ENCODE data around the gene BRCA1.
"Not testable (repeated sequence)": the region's sequence is repeated elsewhere in the genome, so short reads cannot be mapped to it uniquely, and the experiment has no call there.

The BRCA1 gene

DNA sequence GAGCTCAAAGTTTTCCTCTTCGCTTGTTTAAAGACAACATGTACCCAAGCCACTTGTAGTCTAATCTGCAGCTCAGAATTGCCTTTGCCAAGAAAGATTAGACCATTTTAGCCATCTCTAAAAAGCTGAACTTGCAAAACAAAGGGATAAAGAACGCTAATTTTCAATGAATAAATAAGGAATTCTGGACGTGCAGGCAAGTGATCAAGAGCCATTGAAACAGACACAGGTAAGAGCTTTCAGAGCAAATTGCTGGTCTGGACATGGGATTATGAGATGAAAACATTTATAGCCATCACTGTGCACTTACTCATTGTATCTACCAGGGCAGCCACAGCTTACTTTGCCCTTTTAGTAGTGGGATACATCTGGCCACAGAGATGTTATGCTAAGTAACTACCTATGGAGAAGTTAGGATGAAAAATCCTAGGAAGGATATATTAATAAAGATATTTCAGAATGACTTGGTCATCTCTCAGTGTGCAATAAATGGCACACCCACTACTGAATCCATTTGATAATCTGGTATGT, 55.7 kb downstream of the BRCA1 start:
- DNase-seq (ENCODE audit: low read depth) = no peak

- no peak for DNase-seq (ENCODE audit: low read depth)
These were observed 56.4 kb downstream of the BRCA1 start for GRCh38 chr17:43068570-43069367.

GRCh38 chr17:43062984-43063638, 62.1 kb downstream of the BRCA1 start:
- no peak for DNase-seq (ENCODE audit: low read depth)

DNA sequence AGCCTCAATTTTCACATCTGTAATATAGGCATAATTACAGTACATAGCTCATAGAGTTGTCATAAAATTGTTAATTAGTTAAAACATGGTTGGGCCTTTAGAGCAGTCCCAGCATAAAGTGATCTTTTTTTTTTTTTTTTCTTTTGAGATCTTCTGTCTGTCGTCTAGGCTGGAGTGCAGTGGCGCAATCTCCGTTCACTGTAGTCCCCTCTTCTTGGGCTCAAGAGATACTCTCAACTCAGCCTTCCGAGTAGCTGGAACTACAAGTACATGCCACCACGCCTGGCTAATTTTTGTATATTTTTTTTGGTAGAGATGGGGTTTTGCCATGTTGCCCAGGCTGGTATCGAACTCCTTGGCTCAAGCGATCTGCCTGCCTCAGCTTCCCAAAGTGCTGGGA, 69.1 kb downstream of the BRCA1 start:
- DNase-seq (ENCODE audit: low read depth) = no peak

- DNase-seq (ENCODE audit: low read depth) = not testable (repeated sequence)
These were observed 72.2 kb downstream of the BRCA1 start for GRCh38 chr17:43053008-43053407.

- DNase-seq (ENCODE audit: low read depth) = no peak
These were observed 73.2 kb downstream of the BRCA1 start for GRCh38 chr17:43051969-43052368.

DNA sequence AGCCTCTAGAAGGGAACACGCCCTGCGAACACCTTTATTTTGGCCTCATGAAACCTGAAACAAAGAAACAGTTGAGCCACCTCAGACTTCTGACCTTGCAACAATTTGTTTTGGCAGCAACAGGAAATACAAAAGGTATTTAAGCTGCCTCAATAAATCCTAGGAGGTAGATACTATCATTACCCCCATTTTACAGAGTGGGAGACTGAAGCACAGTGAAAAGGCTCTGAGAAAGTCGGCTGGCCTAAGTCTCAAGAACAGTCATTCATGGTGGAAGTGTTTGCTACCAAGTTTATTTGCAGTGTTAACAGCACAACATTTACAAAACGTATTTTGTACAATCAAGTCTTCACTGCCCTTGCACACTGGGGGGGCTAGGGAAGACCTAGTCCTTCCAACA, 81.1 kb downstream of the BRCA1 start:
- DNase-seq (ENCODE audit: low read depth) = no peak

GRCh38 chr17:43043307-43043706, 81.9 kb downstream of the BRCA1 start:
- DNase-seq (ENCODE audit: low read depth) = no peak

GRCh38 chr17:43042025-43042628, 83.0 kb downstream of the BRCA1 start:
- DNase-seq (ENCODE audit: low read depth) = no peak

DNA sequence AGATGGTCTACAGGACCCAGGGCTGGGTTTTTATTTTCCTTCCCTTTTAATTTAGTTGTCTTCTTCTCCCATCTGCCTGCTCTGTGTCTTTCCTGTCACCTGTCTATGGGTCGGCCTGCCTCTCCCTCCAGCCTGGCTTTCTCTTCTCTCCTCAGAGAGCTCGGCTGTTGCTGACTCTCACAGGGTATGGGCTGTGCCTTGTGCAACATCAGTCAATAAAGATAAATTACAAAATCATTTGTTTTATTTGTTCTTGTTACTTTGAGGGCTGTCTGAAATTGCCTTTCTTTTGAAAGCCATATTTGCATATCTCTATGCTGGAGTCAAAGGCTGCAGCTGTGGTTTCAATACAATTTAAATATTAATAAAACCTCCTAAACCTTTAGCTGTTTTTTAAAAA, 84.5 kb downstream of the BRCA1 start:
- no peak for DNase-seq (ENCODE audit: low read depth)

GRCh38 chr17:43039646-43040045, 85.5 kb downstream of the BRCA1 start:
- DNase-seq (ENCODE audit: low read depth) = no peak

GRCh38 chr17:43034894-43035293, 90.3 kb downstream of the BRCA1 start:
- no peak for DNase-seq (ENCODE audit: low read depth)

GRCh38 chr17:43033948-43034881, 90.9 kb downstream of the BRCA1 start:
- no peak for DNase-seq (ENCODE audit: low read depth)

GRCh38 chr17:43031666-43032065, 93.5 kb downstream of the BRCA1 start:
- no peak for DNase-seq (ENCODE audit: low read depth)

DNA sequence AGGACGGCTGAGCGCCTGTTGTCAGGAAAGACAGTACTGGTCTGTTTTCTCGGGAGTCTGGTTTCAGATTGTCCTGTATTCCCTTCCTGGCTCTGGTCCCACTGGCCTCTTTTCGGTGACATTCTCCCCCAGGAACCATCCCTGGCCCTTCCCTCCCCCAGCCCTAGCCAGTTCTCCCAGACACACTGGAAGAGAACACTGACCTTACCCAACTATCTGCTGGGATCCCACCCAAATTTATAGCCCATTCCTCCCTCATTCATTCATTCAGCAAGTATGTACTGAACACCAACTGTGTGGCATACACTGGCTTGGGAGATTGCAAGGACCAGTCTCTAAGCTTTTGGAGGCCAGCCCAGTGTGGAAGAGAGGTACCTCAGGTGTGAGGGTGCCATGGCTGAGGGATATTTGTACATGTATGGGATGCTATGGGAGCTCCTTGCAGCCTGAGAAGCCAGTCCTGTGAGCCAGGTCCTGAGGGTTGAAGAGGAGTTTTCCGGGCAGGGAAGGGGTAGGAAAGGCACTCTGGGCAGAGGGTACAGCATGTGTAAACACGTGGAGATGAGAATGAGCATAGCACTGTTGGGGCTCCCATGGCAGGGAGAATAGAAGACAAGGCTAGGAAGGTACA, 94.9 kb downstream of the BRCA1 start:
- DNase-seq (ENCODE audit: low read depth) = no peak

DNA sequence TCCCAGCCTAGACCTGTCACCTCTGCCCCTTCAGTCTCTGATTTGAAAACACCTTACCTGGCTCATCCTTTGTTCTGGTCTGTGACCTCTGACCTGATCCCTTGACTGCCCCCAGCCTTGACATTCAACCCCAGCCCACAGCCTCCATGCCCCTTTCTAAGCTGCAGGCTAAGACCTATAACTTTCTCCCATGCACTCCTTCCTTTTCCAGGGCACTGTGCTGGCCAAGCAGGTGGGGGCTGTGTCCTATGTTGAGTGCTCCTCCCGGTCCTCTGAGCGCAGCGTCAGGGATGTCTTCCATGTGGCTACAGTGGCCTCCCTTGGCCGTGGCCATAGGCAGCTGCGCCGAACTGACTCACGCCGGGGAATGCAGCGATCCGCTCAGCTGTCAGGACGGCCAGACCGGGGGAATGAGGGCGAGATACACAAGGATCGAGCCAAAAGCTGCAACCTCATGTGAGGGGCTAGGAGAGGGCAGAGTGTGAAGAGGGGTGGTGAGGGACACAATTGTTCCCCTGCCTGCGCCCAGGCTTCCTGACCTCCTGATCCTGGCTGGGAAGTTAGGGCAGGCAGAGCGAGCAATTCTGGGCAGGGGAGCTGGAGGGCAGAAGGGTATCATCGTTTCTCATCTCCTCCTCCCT, 96.8 kb downstream of the BRCA1 start:
- no peak for DNase-seq (ENCODE audit: low read depth)

- DNase-seq (ENCODE audit: low read depth) = no peak
These were observed 97.8 kb downstream of the BRCA1 start for GRCh38 chr17:43027091-43028032.

GRCh38 chr17:43026595-43026994, 98.6 kb downstream of the BRCA1 start:
- no peak for DNase-seq (ENCODE audit: low read depth)

- DNase-seq (ENCODE audit: low read depth) = no peak
These were observed 99.2 kb downstream of the BRCA1 start for GRCh38 chr17:43025766-43026537.

Measured in non-pigmented ciliary epithelial cell (primary cell).